ENCODE measurements around the gene BIN2.
"Not testable (repeated sequence)": the region's sequence is repeated elsewhere in the genome, so short reads cannot be mapped to it uniquely, and the experiment has no call there.

Gene BIN2

DNA sequence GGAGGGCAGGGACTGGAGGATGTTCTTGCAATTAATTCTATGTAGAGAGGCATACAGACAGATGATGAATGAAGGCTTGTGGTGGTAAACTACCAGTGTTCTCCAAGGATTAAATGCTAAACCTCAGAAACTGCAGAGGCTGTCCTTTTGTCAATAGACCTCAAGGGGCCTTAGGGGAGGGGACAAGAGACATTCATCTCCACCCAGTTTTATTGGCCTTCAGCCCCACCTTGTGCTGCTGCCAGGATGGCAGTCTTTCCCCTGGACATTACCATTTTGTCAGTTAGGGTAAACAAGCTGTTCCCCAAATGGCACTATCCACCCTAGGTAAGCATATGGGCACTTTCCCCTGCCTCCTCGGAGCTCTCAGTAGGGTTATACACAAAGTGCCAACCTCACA lies 48.9 kb downstream of the BIN2 start:
- DNase-seq (ENCODE audit: low spot score) = no peak
- in situ Hi-C loops (cut with MboI; ENCODE audit: low sequenced_read_pairs, unreplicated experiment) = no loop called here

GRCh38 chr12:51272810-51273209 lies 51.2 kb downstream of the BIN2 start:
- in situ Hi-C loops (cut with MboI; ENCODE audit: low sequenced_read_pairs, unreplicated experiment); DNase-seq (ENCODE audit: low spot score): not testable (repeated sequence)

More for the DNA sequence above, 48.9 kb downstream of the BIN2 start:
- no peak for TF ChIP-seq CTCF (IDR thresholded peaks at IDR 0.05; ENCODE audit: borderline replicate concordance, control extremely low read depth, extremely low read depth, insufficient read depth, missing control alignments)

DNA sequence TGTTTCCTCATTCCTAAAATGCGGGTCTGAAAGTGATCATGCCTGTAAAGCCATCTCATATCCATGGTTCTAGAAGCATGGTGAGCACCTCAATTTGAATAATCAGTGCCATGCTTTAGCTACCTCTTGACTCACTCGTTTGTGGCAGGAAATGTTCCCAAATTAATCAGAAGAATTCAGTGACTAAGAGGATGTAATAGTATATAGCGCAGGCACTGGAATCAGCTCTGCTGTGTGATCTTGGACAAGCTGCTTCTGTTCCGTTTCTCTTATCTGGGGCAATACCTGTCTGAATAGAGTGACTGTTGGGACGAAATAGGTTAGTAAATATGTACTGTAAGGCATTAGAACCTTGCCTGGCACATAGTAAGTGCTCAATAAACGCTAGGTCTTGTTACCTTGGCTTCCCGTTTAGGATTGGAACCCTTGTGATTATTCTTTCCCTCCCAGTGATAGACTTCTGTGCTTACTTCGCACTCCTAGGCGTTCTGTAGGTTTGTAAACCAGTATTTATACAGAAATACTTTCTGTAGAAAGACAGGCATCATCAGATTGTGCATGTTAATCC lies 52.9 kb downstream of the BIN2 start:
- DNase-seq (ENCODE audit: low spot score) = no peak
- no peak for TF ChIP-seq CTCF (IDR thresholded peaks at IDR 0.05; ENCODE audit: borderline replicate concordance, control extremely low read depth, extremely low read depth, insufficient read depth, missing control alignments)
- in situ Hi-C loops (cut with MboI; ENCODE audit: low sequenced_read_pairs, unreplicated experiment) = no loop called here

- no peak for TF ChIP-seq CTCF (IDR thresholded peaks at IDR 0.05; ENCODE audit: borderline replicate concordance, control extremely low read depth, extremely low read depth, insufficient read depth, missing control alignments)
- in situ Hi-C loops (cut with MboI; ENCODE audit: low sequenced_read_pairs, unreplicated experiment) = no loop called here
- DNase-seq (ENCODE audit: low spot score) = peak; percentile 84
These were observed 53.7 kb downstream of the BIN2 start, which contains the start of gene SMAGP for GRCh38 chr12:51270067-51270950. Gene SMAGP (minus strand): TSS chr12:51270415. CDS start chr12:51269278, 1,137 bp downstream.

GRCh38 chr12:51269174-51270066 lies 54.6 kb downstream of the BIN2 start:
- TF ChIP-seq CTCF (IDR thresholded peaks at IDR 0.05; ENCODE audit: borderline replicate concordance, control extremely low read depth, extremely low read depth, insufficient read depth, missing control alignments) = peak; percentile 27
- peak; percentile 68 for DNase-seq (ENCODE audit: low spot score)
- in situ Hi-C loops (cut with MboI; ENCODE audit: low sequenced_read_pairs, unreplicated experiment) = no loop called here

DNA sequence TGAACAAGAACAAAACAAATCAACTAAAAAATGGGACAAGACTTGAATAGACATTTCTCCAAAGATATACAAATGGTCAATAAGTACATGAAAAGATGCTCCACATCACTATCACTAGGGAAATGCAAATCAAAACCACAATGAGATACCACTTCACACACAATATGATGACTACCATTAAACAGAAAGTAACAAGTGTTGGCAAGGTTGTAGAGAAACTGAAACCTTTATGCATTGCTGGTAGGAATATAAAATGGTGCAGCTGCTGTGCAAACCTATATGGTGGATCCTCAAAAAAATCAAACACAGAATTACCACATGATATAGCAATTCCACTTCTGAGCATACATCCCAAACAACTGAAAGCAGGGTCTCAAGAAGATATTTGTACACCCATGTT lies 59.0 kb downstream of the BIN2 start:
- no peak for TF ChIP-seq CTCF (IDR thresholded peaks at IDR 0.05; ENCODE audit: borderline replicate concordance, control extremely low read depth, extremely low read depth, insufficient read depth, missing control alignments)
- in situ Hi-C loops (cut with MboI; ENCODE audit: low sequenced_read_pairs, unreplicated experiment) = no loop called here
- DNase-seq (ENCODE audit: low spot score) = no peak
